Head of caudate nucleus (tissue), 42 donors: ENCODE measurements around the gene GNS.

Experiments
- DNase-seq, 42 donors: peaks; one replicate each; pipeline versions ENCODE4 v3.0.0 to v3.0.0-alpha.2; 2020 to 2021; ENCODE audit warnings: mixed read lengths in 7 of 42
- intact Hi-C: fragments of 100-400 bp; cut with DNase I; formaldehyde crosslinking; loops from one replicate; pipeline ENCODE4 v1.15.0; 2022

GNS gene

DNA sequence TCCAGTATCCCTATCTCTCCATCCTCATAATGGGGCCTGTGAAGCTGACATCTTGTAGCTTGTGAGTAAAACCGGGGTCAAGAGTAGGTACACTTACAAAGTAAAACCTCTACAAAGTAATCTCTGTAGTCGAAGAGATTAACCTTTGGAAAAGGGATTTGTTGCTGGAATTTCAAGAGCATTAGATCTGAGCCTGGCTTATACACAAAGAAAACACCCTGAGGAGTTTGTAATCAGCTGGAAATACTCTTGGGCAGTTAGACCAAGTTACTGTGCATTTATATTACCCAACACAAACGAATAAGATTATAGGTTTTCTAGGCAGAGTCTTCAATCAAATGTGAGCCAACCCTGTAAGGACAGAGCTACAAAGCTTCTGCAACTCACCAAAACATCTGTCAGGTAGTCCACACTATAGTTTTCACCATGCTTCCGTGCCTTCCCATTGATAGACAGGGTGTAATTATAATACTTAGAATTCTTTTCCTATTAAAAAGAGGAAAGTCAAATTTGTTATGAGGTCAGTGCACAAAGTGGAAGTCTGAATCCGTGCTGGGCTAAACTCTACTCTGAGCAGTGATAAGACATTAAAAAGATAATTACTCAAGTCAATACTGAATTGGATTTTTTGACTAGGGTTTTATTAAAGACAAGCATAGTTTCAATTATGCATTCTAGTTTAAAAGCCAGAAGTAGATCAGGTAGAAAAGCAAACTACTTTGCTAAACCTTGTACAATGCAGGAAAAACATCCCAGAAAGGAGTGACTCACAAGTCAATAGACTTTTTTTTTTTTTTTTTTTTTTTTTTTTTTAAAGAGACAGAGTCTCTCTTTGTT lies 14.6 kb downstream of the GNS start:
- DNase-seq: no peak

DNA sequence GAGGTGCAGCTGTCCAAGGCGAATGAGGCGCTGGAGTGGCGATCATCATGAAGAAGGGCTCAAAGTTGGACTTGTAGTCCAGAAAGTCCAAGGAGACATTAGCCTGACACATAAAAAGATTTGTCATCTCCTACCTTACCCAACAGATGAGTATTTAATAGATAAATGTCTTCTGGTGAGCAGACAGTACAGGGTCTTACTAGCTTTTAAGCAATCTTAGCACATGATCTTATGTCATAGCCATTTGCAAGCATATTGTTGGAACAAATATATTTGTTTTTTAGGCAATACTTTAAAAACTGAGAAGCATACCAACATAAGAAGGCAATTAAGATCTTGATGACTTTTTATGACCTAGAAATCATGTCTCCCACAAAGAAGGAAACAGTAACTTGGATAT lies 16.0 kb downstream of the GNS start:
- intact Hi-C loops: no loop called here
- DNase-seq: no peak

More for the DNA sequence above, 14.6 kb downstream of the GNS start:
- intact Hi-C loops: no loop called here

DNA sequence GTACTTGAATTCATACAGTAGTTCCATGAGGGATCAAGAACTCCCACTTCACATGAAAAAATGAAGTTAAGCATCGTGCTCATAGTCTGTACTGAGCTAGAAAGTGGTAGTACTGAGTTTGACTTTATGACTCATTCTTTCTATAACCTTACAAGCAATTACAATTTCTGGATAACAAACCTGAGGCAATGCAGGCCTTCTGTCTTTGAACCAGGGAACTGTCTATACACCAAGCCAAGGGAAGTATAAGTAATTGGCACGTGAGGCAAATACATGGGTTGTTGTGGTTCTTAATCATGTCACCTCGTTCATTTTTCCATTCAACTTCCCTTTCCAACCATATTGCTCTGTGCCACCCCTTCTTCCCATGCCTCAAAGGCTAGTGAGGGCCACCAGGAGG lies 16.8 kb downstream of the GNS start:
- intact Hi-C loops: no loop called here
- DNase-seq: no peak

DNA sequence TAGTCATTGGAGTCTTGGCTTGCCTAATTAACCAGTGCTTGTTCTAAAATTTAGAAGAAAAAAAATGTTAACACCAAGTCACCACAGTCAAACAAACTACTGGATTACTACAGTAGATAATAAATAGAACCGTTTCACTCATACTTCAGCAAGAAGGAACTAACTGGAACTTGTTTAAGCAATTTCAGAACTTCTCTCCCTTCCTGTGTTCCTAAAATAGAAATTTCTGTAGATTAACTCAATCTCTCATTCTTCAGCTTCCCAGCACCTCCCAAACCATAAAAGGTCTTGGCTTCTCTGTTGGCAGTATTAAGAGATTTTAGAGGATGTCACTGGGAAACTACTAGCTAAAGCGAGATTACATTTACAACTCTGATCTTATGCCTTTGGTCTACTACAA lies 18.6 kb downstream of the GNS start:
- intact Hi-C loops: no loop called here
- no peak for DNase-seq

DNA sequence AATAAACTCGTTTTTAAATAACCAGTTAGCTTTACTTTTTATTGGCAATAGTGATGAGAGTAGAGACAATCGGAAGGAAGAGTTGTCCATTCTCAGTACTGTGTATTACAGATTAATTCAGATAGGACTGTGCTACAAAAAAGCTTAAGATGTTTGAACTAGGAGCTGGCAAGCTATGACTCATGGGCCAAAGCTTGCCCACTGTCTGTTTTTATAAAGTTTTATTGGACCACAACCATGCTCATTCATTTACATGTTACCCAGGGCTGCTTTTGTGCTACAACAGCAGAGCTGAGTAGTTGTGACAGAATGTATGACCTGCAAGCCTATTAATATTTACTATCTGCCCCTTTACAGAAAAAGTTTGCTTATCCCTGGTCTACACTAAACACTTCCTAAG lies 19.4 kb downstream of the GNS start:
- intact Hi-C loops: no loop called here

DNA sequence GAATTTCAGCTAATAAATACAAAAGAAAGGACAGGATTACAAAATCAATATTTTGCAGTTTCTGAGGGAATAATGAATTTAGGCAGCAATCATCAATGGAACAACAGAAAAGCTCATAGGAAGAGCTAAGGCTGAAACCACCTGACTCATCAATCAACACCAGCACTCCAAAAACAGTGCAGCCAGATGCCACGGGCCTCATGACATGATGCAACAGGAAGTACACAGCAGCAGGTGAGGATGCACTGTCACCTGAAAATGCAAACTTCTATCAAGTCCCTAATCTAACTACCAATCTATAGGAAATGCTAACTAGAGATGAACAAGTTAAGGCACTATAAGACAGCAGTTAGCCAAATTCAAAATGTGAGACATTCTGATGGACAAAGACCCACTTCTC lies 21.7 kb downstream of the GNS start:
- DNase-seq: no peak
- intact Hi-C loops: no loop called here

More for the DNA sequence above, 19.4 kb downstream of the GNS start:
- DNase-seq: no peak

DNA sequence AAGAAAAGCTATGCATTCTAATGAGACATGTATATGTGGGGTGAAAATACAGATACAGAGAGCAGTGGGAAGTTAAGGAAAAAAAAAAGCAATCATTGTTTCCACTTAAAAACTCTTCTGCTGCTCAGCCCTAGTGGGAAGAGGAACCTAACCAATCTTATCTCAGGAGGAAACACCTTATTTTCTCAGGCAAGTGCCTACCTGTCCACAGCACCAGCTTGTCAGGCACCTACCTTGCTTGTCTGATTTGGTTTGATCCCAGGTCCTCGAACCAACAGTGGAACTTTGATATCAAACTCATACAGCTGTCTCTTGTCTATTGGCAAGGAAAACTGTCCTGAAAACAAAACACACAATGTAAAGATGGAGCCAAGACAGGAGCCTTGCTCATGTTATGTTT lies 22.4 kb downstream of the GNS start:
- intact Hi-C loops: no loop called here
- DNase-seq: no peak

DNA sequence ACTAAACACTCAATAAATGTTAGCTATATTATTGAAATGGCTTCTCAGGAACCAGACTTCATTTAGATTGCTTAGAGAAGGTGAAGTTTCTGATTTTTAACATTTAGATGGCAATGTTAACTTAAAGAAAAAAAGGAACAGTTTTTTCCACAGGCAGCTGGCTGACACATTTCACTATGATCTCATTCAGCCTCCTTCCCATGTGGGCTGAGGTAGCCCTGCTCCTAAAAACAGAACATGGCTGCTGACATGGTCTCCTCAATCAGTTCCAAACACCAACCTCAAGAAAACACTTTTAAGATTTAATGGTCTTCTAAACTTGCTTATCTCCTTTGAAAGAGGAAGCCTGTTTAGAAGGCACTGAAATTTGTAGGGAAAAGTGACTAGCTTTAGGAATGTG lies 23.8 kb downstream of the GNS start:
- DNase-seq: peak in 6 of 42 donors; percentile 19 to 56 (median 26)
- intact Hi-C loops: no loop called here

DNA sequence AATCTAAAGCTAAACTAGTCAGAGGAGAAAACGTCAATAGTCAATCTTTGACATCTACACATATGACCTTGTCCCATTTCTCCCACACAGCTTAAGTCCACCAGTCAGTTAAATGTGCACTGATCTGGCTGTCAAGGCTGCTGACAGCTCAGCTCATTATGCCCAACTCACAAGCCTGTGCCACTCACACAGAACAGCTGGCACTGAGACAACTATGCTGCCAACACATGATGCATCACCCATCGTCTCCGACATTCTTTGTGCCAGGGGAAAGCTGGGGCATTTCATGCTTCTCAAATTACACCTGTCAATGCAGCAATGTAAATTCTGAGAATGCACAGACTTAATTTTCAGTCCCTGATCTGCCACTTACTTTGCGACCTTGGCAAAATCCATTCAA lies 25.3 kb downstream of the GNS start:
- intact Hi-C loops: no loop called here
- peak; percentile 13 to 90 (median 70) for DNase-seq

DNA sequence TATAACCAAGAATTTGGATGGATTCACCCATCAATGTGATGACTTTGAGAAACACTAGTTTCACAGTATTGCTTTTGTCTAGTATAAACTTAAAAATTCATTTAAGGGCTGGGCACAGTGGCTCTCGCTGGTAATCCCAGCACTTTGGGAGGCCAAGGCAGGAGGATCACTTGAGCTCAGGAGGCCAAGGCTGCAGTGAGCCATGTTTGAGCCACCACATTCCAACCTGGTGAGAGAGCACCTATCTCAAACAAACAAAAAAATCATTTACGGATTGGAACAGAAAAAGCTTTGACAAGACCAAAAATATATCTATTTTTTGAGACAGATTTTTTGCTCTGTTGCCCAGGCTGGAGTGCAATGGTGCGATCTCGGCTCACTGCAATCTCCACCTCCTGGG lies 27.5 kb downstream of the GNS start:
- intact Hi-C loops: no loop called here
- no peak for DNase-seq

DNA sequence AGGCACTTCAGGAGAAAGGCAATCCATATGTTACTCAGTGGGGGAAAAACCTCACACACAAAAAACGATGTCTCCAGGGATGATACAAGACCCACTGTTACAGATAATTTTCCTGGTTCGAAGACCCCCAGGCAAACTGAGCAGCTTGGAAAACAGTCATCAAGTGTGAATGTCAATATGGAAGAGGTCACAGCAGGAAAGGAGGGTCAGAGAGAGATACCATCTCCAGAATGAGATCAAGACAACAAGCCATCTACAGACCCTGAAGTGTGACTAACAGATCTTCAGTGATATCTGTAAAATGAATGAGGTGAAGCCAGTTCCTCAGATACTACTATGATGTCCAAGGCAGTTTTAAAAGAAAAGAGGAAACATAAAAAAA lies 28.6 kb downstream of the GNS start:
- intact Hi-C loops: no loop called here
- DNase-seq: no peak

DNA sequence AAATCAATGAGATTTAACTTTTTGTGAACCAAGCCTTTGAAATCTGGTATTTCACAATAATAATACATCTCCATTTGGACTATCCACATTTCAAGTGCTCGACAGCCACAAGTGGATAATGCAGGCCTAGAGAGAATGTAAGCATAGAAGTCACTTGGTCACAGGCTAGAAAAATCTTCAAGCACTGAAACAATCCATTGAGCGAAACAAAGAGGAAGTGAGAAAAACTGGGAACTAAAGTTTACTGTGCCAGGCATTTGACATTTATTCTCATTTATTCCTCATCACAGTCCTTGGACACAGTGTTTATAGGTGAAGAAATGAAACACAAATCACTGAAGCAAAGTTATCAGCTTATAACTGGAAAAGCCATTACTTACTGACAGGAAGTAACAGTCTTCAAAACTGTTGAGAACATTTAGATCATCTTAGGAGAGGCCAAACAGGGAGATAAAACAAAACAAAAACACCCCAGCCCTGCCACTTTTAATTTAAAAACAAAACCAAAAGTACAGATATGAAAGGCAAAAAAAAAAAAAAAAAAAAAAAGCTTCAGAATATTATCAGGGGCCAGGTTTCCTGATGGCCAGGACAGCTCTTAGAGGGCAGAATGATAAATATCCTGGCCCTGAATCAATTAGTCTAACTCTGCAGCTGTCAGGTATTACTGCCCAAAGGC lies 29.2 kb downstream of the GNS start:
- intact Hi-C loops: no loop called here
- no peak for DNase-seq

DNA sequence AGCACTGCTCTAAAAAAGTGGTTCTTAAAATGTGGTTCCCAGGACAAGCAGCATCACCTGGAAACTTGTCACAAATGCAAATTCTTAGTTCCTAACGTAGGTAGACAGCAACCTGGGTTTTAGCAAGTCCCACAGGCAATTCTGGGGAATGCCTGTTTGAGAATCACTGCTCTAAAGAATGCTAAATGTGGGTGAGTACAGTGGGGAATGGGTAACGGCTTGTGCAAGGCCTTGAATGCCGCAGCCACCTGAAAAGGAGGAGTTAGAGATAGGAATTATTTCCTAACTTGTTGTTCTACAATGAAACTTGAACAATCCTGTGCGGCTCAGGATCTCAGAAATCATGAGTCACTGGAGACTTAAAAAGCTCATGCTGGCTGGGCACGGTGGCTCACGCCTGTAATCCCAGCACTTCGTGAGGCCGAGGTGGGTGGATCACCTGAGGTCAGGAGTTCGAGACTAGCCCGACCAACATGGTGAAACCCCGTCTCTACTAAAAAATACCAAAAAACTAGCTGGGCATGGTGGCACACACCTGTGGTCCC lies 34.9 kb downstream of the GNS start:
- intact Hi-C loops: no loop called here
- no peak for DNase-seq

DNA sequence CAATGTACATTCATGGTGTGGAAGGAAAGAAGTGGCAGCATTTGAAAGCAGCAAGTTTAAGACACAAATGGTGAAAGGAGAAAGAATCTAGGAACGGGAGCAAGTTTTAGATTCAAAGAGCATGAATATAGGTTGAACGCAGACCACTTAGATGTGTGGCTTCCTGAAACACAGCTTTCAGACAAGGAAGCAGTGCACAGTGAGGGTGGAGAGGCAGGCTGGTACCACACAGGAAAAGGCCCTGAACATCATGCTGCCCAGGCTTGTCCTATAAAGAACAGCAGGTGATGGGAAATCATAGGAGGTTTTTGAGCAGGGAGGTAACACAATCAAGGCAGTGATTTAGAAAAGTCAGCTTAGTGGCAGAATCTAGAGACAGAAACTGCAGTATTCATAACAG lies 35.6 kb downstream of the GNS start:
- DNase-seq: no peak
- intact Hi-C loops: no loop called here

DNA sequence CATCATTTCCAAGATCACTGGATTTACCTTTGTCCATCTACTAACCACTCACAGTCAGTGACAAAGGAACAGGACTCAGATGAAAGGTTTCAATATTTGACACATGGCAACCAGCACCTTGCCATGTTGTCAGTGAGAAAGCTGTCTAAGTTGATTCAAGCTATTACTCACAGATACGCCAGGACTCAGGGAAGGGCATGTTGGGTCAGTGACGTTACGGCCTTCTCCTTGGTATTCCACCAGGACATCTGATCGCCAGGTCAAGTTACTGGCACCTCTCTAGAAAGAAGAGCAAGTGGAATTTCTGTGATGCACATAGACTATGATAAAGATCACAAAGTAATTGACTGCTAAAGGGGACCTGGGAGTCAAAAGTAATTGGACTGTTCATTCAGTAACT lies 36.4 kb downstream of the GNS start:
- intact Hi-C loops: no loop called here
- no peak for DNase-seq

DNA sequence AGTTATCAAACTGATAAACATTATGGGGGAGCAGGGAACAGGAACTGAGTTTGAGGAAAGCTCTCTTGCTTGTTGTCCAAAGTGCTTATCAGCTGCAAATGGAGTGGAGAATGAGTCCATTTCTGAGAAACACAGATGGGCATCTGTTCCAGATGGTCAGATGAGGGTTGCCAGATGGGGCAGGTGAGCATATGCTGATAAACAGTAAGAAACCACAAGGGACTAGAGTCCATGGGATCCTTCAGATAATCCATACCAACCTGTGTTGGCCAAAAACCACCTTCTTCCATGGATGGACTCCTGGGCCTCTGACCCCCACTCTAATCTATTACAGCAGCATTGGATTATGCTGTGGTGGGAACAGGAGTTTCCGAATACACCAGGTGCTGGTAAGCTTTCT lies 38.3 kb downstream of the GNS start:
- intact Hi-C loops: no loop called here
- no peak for DNase-seq

DNA sequence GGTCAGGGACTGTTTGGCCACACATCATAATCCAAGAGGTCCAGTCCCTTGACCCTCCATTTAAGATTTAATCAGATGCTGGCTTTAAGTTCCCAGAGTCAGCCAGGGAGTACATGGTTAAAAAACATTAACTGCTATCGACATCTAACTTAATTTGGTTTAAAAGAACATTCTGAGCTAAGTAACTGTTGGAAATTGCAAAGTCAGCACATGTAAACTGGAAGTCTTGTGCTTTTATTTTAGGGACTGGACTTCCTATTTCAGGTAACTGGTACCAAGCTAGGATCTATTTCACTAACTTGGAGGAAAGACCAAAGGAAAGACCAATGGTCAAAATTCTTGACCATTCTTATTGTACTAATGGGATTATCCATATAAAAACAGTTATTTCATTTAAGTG lies 40.6 kb downstream of the GNS start:
- DNase-seq: no peak
- intact Hi-C loops: no loop called here

DNA sequence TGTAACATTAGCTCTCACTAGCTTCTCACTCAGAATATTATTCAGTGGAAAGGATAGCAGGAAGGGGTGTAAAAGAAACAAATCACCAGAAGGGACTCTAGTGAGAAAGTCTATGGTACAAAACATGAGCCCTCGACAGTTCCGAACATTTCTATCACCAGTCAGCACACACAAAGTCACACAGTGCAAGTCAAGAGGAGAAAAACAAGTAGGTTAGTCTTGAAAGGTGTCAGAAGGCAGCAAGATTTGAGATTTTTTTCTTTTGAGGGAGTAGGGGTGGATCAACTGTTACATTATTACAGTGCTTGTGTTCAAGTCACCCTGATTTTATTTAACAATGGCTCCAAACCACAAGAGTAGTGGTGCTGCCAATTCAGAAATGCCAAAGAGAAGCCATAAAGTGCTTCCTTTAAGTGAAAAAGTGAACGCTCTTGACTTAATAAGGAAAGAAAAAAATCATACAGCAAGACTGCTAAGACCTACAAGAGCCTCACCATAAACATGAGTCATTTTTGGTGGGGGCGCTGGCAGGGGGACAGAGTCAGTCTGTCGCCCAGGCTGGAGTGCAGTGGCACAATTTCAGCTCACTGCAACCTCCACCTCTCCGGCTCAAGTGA lies 42.3 kb downstream of the GNS start:
- intact Hi-C loops: no loop called here
- DNase-seq: no peak

DNA sequence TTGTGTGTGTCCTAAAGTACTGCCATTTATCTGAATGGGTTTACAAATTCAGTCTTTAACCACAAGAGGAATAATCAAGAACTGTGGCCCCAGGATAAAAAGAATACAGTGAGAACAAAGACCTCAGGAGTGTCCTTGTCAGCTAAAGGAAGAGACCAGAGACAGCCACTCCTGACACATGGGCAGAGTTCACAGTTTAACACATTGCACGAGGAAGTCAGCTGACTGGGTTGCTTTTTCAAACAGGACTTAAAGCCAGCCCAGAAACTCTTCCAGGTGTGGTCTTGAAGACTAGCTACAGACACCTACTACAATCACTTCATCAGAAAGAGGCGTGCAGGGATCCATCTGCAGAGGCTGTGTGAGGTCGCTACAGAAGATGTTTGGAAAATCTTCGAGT lies 42.8 kb downstream of the GNS start:
- no peak for DNase-seq
- intact Hi-C loops: no loop called here

DNA sequence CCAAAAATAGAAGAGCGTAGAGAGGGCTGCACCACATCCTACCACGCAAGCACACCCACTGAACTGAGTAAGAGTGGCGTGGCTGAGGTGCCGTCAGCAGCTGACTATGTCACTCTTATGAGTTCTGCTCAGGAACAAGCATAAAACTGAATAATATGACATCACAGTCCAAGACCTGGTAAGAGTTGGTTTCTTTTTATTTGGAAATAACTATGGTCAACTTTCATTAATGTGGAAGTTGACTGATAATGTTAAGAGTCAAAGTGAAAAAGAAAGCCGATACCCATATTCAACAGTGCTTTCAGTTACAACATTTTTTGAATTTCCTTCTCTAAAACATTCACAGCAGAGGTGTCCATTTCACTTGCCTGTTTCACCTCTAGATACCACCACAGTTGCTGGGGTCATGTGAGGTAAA lies 44.6 kb downstream of the GNS start:
- DNase-seq: peak; percentile 23 to 90 (median 62)
- intact Hi-C loops: no loop called here
